Measurements from ENCODE around the gene FRYL.
A peak's percentile ranks its signal among the peaks of the same experiment; 100 is the strongest.

The FRYL gene

GRCh38 chr4:48681856-48682255, 98.2 kb downstream of the FRYL start:
- DNase-seq (ENCODE audit: insufficient read length, low spot score): no peak
- FAIRE-seq: no peak
- peak; percentile 45 for TF ChIP-seq CTCF (IDR thresholded peaks at IDR 0.05; ENCODE audit: insufficient read depth, missing control alignments)

GRCh38 chr4:48680848-48681568, 99.1 kb downstream of the FRYL start:
- FAIRE-seq: no peak

GRCh38 chr4:48673537-48673936, 106.5 kb downstream of the FRYL start:
- FAIRE-seq (no peak), DNase-seq (ENCODE audit: insufficient read length, low spot score) (no peak)
- no peak for TF ChIP-seq CTCF (IDR thresholded peaks at IDR 0.05; ENCODE audit: insufficient read depth, missing control alignments)

More at GRCh38 chr4:48680848-48681568, 99.1 kb downstream of the FRYL start:
- DNase-seq (ENCODE audit: insufficient read length, low spot score): no peak
- TF ChIP-seq CTCF (IDR thresholded peaks at IDR 0.05; ENCODE audit: insufficient read depth, missing control alignments): no peak

GRCh38 chr4:48670587-48670986, 109.5 kb downstream of the FRYL start:
- DNase-seq (ENCODE audit: insufficient read length, low spot score): no peak
- no peak for FAIRE-seq
- no peak for TF ChIP-seq CTCF (IDR thresholded peaks at IDR 0.05; ENCODE audit: insufficient read depth, missing control alignments)

GRCh38 chr4:48669086-48669485, 111.0 kb downstream of the FRYL start:
- TF ChIP-seq CTCF (IDR thresholded peaks at IDR 0.05; ENCODE audit: insufficient read depth, missing control alignments): no peak
- FAIRE-seq (no peak), DNase-seq (ENCODE audit: insufficient read length, low spot score) (no peak)

- no peak for TF ChIP-seq CTCF (IDR thresholded peaks at IDR 0.05; ENCODE audit: insufficient read depth, missing control alignments)
- DNase-seq (ENCODE audit: insufficient read length, low spot score): no peak
- no peak for FAIRE-seq
Observed at GRCh38 chr4:48668254-48669017, 111.6 kb downstream of the FRYL start.

- DNase-seq (ENCODE audit: insufficient read length, low spot score) (no peak), FAIRE-seq (no peak)
- no peak for TF ChIP-seq CTCF (IDR thresholded peaks at IDR 0.05; ENCODE audit: insufficient read depth, missing control alignments)
Observed at GRCh38 chr4:48667148-48667547, 112.9 kb downstream of the FRYL start.
